ENCODE data around the gene STARD4. TPM values are rescaled to one million over a fixed set of nuclear protein-coding genes. Genes with fewer than 3 reads are reported as not detected.

STARD4 gene
- total RNA-seq, 1 donor from 2014 or later: 49.1 TPM

DNA sequence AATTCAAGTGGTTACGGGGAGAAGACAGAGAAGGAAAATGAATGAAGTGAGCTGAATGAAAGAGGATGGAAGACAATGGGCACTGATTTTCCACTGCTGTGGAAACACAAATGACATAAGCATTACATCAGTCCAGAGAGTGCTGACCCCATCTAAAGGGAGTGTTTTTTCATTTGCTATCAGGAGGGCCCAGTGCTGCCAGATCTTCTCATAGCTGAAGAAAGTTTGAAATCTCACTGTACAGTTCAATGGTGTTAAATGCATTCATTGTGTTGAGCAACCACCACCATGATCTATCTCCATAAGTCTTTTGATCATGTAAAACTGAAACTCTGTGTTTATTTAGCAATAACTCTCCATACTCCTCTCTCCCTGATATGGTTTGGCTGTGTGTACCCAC lies 41.5 kb upstream of the STARD4 start:
- TF ChIP-seq, protein P1, sequence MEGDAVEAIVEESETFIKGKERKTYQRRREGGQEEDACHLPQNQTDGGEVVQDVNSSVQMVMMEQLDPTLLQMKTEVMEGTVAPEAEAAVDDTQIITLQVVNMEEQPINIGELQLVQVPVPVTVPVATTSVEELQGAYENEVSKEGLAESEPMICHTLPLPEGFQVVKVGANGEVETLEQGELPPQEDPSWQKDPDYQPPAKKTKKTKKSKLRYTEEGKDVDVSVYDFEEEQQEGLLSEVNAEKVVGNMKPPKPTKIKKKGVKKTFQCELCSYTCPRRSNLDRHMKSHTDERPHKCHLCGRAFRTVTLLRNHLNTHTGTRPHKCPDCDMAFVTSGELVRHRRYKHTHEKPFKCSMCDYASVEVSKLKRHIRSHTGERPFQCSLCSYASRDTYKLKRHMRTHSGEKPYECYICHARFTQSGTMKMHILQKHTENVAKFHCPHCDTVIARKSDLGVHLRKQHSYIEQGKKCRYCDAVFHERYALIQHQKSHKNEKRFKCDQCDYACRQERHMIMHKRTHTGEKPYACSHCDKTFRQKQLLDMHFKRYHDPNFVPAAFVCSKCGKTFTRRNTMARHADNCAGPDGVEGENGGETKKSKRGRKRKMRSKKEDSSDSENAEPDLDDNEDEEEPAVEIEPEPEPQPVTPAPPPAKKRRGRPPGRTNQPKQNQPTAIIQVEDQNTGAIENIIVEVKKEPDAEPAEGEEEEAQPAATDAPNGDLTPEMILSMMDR (conservative IDR thresholded peaks at IDR 0.05; ENCODE audit: low read depth, low read length): no peak
- no peak for DNase-seq (ENCODE audit: low read depth)
- H3K4me3 ChIP-seq (ENCODE audit: low read depth, low read length): no peak overlapping the region

DNA sequence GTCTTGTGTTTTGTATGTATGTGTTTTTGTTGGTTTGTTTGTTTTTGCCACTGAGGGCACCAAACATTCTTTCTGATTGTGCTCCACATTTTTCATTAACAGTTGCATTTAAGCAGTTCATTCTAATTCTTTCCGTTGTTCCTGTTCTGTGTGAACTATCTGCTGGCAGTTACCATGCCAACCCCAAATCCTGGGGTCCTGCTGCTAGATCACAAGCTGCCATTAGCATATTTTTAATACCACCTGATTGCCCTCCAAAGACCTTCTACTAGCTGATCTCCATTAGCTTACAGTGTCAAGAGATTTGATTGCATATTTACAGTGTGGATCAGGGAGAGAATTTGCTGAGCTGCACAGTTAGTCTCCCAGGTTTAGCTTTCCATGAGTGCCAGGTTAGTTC lies 40.6 kb upstream of the STARD4 start:
- TF ChIP-seq, protein P1 (conservative IDR thresholded peaks at IDR 0.05; ENCODE audit: low read depth, low read length): no peak
- no peak for DNase-seq (ENCODE audit: low read depth)
- no peak overlapping the region for H3K4me3 ChIP-seq (ENCODE audit: low read depth, low read length)

DNA sequence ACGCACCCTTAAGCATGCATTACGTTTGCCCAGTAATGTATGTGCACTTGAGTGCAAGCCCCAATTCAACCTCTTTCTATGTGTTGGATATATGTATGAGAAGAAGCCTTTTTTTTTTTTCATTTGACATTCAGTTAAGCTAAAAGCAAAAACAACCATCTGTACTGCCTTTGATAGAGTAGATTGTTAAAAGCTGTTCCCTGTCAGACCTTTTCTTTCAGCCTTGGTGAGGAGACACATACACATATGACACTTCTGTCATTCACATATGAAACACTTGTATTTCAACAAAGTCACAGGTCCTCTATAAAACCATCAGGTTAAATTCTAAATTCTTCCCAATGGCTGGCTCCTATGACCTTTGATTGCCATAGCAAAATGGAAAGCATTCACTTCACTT lies 40.2 kb upstream of the STARD4 start:
- TF ChIP-seq, protein P1 (conservative IDR thresholded peaks at IDR 0.05; ENCODE audit: low read depth, low read length): no peak
- no peak overlapping the region for H3K4me3 ChIP-seq (ENCODE audit: low read depth, low read length)
- DNase-seq (ENCODE audit: low read depth): no peak

DNA sequence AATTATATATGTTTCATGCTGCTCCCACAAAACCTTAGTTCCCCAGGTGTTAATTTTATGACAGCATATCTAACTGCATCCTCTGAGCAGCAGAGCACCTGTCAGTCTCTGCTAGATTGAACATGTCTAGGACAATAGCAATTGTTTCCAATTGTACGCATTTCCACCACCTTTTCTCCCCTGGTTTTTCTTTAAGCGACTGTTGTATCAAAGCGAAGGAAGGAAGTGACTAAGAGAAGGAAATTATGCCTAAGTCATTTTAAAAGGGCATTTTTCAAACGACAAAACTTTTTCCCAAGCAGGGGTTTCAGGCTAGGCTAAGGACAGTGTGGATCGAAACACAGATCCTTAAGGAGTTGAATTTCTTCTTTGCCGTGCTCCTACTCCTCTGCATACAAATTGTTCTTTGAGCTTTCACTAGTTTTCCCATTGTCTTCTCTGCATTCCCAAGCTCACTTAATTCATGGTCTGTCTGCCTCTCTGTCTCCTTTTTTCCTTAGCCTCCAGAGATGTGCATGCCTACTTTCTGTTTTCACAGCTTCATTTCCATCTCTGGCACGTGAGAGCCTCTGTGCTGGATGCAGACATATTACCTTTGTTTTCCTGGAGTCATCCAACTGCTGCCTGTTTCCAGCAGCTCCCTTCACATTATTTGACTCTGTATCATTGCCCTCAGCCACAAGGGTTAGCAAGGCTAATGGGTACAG lies 39.4 kb upstream of the STARD4 start:
- TF ChIP-seq, protein P1 (conservative IDR thresholded peaks at IDR 0.05; ENCODE audit: low read depth, low read length): no peak
- DNase-seq (ENCODE audit: low read depth): no peak
- H3K4me3 ChIP-seq (ENCODE audit: low read depth, low read length): no peak overlapping the region

DNA sequence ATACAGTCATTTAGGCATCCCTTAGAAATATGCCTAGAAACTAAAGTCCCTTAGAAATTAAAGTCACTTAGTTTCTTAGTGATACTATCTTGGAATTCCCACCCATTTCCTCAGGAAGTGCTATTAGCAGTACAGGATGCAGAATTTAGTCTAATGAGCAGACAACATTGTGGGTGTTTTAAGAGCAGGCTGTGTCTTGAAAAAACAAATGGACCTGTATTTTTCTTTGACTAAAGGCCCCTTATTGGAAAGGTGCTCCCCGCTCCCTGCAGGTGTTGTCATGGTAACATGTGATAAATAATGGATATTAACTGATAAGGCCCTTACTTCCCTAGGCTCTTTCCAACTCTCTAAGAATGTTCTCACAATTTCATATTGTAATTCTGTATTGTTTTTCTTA lies 38.8 kb upstream of the STARD4 start:
- DNase-seq (ENCODE audit: low read depth): no peak
- TF ChIP-seq, protein P1 (conservative IDR thresholded peaks at IDR 0.05; ENCODE audit: low read depth, low read length): no peak
- H3K4me3 ChIP-seq (ENCODE audit: low read depth, low read length): no peak overlapping the region

DNA sequence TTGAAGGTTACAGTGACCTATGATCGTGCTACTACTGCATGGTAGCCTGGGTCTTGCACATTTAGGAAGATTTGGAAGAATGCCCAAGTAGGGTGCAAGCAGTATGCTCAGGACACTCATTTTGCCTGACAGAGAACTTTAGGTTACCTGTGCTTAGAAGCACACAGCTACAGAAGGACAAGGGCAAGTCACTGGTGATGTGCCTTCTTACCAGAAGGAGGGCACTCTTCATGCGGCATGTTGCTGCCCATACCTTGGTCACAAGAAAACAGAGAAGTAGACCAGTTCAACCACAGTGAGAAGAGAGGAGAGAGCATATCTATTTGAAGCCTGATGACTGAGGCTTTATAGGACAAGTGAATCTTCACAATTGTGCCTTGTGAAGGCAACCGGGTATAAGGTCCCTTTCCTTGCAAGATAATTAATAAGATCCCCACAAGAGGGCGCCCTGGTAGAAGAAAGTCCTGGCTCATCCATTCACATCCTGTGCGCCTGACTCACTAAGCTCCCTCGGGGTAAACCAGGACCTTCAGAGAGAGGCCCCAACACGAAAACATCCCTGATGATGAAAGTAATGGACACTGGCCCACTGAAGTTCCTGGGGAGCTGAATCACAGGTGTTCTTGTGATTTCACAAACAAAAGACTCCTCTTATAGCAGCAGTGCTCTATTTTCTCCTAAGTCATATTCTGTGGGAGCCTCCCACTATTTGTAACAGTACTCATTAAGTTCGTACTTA lies 38.1 kb upstream of the STARD4 start:
- DNase-seq (ENCODE audit: low read depth): peak; percentile 91
- no peak overlapping the region for H3K4me3 ChIP-seq (ENCODE audit: low read depth, low read length)
- TF ChIP-seq, protein P1 (conservative IDR thresholded peaks at IDR 0.05; ENCODE audit: low read depth, low read length): peak; percentile 68

All from epithelial cell of proximal tubule (primary cell).